HG03097 (cell line): ENCODE data around the gene SLC27A5.
A peak's percentile ranks its signal among the peaks of the same experiment; 100 is the strongest.
"Not testable (repeated sequence)": the region's sequence is repeated elsewhere in the genome, so short reads cannot be mapped to it uniquely, and the experiment has no call there.

Experiments
- ATAC-seq: cut with Tn5 transposase; IDR thresholded peaks from one replicate; pipeline ENCODE4 v1.9.1; 2021; ENCODE audit not compliant: unreplicated experiment, low FRiP score

Gene SLC27A5

GRCh38 chr19:58531034-58531840, 19.4 kb upstream of the SLC27A5 start:
- no peak for ATAC-seq

GRCh38 chr19:58529405-58529804, 17.6 kb upstream of the SLC27A5 start:
- no peak for ATAC-seq

DNA sequence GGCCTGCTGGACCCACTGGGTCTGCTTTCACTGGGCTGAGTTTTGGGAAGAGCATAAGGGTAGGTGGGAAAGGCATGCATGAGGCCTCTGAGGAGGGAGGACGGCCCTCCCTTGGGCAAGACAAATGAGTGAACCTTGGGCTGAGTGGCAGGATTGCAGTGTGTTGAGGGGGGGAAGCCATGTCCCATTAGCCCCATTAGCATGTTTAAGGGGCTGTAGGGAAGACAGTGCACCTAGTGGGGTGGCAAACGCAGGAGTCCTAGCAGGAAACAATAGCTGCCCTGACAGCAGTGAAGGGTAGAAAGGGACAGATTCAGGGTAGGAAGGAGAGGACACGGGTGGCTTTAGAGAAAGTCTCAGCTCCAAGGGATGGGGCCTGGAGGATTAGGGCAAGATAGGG, 10.9 kb upstream of the SLC27A5 start:
- no peak for ATAC-seq

DNA sequence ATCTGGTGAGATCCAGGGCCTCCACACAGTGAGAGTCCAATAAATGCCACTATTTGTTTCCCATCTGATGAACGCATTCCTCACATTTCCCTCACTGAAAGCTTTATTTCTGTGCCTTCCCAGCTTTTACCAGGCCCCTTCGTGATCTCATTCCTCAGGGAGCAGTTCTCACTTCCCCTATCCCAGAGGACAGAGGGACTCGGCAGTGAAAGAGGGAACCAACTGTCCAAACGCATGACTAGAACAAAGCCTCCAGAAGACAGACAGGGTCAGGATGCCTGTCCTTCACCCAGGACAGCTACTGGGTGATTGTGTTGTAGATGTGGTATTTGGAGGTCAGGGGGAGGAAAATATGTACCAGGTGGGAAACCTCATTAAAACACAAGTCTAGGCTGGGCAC, 9.9 kb upstream of the SLC27A5 start:
- ATAC-seq: no peak

DNA sequence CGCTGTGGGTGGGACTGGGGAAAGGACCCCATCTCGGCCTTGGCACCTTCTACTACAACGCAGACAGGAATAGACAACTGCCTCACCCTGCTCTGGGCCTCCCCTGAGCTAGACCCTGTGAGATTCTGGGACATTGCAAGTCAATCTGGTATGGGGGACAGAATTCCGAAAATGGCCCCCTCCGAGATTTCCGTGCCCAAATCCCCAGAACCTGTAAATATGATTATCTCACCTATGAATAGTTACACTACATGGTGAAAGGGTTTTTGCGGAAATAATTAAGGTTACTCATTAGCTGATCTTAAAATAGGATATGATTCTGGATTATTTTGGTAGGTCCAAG, 8.4 kb upstream of the SLC27A5 start:
- ATAC-seq: no peak

GRCh38 chr19:58519355-58520256, 7.8 kb upstream of the SLC27A5 start, which contains the start of gene ZBTB45:
TSS of gene ZBTB45 (minus strand) at chr19:58519810. CDS start at chr19:58517673, 2,137 bp downstream.
- ATAC-seq: peak; percentile 82

GRCh38 chr19:58519087-58519354, 7.2 kb upstream of the SLC27A5 start:
- no peak for ATAC-seq

DNA sequence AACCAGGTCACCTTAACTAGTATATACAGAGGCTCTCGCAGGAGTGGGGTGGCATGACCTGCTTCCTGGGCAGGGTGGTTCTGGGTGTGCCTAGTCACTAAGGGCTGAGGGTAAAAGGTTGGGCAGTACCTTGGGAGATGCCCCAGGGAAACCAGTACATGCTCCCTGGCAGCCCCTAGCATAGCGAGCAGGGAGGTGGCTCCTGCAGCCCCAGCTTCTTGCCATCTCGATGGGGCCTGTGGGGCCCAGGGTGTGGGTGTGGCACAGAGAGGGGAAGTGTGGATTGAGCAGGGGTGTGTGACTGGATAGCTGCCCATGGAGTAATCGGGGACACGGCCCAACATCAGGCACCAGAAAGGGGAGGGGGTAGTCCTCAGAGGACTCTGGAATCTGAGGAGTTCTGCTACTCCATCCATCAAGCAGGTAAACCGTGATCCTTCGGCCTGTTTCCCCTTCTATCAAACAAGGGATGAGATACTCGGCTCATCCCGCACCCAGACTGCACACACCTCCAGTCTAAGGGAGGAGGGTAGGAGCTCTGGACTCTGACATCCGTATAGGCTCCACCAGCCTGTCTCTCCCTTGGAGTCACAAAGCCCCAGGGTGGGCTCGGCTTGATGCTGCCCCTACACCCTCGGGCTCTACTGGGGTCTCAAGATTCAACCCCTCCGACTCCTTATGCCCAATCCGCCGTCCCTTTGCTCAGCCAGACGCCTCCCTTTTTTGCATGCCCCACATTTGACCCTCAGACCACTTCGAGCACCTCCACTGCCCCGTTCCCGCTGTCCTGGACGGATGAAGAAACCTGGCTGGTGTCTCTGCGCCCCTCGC, 6.7 kb upstream of the SLC27A5 start:
- ATAC-seq: no peak

DNA sequence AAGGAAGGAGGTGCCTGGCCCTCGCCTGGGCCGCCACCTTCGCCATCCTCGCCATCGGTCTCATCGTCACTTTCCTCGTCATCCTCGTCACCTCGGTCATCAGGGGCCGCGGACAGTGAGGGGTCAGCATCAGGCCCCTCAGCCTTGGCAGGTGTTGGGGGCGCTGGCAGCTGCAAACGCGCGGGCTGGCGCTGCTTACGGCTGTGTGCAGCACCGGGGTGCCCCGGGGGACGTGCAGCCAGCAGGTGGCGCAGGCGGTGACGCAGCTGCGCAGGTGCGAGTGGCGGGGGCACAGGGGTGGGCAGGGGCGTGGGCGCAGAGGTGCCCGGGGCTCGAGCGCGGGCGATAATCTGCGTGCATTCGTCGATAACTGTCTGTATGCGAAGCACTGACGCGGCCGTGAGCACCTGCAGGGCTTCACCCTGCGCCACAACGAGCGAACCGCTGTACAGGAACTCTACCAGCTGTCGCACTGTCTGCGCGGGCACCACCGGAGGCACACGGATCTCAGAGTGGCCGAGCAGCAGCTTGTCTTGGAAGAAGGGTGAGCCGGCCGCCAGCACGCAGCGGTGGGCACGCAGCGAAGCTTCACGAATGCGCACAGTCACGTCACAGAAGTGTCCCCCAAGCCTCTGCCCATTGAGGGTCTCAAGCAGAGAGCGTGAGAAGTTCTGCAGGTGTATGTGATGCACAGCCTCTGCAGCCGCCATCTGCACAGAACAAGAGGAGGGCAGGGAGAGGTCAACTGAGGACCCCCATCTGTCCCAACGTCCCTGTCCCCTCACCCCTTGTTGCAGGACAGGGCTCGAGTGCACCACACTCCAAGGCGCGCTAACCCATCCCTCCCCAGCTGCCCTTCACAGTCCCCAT, 5.4 kb upstream of the SLC27A5 start:
- no peak for ATAC-seq

DNA sequence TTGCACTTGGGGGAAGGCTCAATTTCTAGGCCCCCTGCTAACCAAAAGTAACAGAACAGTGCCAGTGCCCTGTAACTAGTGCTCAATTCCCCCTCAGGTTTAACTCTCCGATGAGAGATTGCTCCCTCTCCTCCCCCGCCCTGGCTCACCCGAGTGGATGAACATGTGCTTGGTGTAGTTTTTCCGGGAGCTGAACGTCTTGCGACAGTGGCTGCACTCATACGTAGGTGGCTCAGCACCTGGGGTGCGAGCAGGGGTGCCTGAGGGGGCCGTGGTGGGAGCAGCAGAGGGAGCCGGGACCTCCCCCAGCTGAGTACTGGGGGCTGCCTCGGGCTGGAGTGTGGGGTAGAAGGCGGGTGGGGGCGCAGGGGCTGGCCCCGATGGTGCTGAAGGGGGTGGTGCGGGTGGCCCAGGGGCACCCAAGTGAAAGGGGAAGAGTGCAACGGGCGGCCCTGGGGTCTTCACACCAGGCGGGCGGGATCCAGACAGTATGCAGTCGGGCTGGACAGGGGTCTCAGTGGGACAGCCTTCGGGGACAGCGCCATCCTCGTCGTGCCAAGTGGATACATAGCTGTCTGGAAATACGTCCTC, 4.5 kb upstream of the SLC27A5 start:
- ATAC-seq: no peak

DNA sequence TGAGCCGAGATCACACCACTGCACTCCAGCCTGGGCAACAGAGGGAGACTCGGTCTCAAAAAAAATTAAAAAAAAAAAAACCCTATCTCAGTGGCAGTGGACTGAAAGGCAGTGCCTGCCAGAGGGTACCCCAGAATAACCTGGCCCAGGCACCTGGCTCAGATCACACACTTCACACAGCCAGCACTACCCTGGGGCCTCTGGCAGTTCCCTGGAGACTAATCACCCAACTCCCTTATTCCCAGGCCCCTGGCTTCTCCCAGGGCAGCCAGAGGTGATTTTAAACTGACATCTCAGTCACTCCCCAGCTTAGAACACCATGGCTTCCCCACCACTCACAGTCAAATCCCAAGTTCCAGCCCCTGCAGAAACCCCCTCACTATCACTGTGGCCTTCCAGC, 3.5 kb upstream of the SLC27A5 start:
- ATAC-seq: no peak

- ATAC-seq: no peak
These were observed 2.8 kb upstream of the SLC27A5 start for GRCh38 chr19:58514564-58515022.

DNA sequence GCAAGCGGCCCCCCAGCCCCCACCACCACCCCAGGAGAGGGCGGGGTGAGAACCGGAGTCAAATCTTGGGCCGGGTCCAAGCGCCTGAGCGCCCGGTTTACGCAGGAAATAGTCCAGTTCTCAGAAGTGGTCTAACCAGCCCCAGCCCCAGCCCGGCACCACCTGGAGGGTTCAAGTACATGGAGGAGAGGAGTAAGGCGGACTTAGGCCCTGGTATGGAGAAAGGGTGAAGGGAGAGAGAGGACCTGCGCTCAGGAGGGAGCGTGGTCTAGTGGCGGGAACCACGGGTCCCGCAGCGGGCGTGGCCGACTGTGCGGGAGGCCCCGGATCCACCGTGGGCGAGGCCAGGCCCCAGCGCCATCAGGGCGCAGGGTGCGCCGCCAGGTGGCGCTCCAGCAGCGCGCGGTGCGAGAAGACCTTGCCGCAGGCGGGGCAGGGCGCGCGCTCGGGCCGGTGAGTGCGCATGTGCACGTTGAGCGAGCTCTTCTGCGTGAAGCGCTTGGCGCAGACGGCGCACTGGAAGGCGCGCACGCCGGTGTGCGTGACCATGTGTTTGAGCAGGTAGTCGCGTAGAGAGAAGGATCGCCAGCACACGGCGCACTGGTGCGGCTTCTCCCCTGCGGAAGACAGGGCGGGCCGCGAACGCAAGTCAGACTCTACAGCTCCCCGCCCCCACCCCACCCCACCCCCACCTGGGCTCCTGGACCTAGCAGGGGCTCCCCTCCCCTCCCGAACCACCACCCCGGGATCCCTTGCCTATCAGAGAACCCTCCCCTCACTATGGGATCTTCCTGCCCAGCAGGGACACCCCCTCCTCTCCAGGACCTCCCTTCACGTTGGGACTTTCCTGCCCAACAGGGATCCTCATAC, 2.1 kb upstream of the SLC27A5 start:
- peak; percentile 69 for ATAC-seq

GRCh38 chr19:58513213-58513693, 1.5 kb upstream of the SLC27A5 start:
- ATAC-seq: no peak

DNA sequence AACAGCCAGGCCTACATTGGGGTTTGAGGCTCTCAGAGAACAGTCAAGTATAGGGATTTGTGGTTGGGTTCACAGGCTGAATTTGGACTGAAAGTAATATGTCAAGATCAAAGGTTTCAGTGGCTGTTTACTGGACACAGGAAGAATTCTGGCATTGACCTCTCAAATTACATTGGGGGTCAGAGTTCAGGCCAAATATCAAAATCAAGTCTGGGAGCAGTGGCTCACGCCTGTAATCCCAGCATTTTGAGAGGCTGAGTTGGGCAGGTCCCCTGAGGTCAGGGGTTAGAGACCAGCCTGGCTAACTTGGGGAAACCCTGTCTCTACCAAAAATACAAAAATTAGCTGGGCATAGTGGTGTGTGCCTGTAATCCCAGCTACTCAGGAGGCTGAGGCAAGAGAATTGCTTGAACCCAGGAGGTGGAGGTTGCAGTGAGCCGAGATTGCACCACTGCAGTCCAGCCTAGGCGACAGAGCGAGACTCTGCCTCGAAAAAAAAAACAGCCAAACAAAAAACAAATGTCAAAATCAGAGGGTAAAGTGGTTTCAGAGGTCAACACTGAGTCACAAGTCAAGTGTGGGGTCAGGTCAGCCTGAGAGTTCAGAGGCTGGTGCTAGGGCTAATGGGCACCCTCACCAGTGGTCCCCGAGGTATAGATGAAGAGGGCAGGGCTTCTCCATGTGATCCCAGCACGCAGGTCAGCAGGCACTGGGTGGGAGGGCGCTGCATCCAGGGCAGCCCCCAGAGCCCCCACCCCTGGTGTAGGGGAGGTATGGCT, 1.5 kb downstream of the SLC27A5 start:
- ATAC-seq: no peak

DNA sequence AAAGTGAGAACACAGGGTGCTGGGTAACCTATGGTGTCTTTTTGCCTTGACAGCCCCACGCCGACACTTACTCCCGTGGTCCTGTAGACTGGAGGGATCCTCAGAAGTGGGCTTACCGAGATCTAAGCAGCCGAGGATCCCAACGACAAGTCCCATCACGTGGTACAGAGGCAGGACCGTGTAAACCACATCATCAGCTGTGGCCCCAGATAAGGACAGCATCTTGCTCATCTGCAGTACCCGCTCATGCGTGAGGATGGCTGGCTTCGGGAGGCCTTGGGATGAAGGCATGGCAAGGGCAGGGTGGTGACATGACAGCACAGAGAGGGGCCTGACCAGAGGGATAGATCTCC, 2.1 kb downstream of the SLC27A5 start:
- ATAC-seq: no peak

DNA sequence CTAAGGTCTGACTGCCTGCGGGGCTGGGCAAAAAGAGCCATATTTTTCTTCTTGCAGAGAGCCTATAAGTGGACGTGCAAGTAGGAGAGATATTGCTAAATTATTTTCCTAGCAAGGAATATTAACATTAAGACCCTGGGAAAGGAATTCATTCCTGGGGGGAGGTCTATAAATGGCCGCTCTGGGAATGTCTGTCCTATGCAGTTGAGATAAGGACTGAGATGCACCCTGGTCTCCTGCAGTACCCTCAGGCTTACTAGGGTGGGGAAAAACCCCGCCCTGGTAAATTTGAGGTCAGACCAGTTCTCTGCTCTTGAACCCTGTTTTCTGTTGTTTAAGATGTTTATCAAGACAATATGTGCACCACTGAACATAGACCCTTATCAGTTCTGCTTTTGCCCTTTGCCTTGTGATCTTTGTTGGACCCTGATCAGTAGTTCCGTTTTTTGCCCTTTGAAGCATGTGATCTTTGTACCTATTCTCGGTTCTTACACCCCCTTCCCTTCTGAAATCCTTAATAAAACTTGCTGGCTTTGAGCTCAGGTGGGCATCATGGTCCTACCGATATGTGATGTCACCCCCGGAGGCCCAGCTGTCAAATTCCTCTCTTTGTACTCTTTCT, 4.1 kb downstream of the SLC27A5 start:
- ATAC-seq: not testable (repeated sequence)
